Peyer's patch (tissue), 4 donors: ENCODE results near the gene GRHL3.

ENCODE experiments used
- POLR2A ChIP-seq, 2 donors: fragments of 450-650 bp; IDR thresholded peaks; one replicate each; pipeline ENCODE4 v1.5.1; 2017; ENCODE audit warnings: antibody characterized with exemption in 2 of 2, mild to moderate bottlenecking in 2 of 2, moderate library complexity in 2 of 2
- TF ChIP-seq, protein P1 (sequence below), 6 experiments: fragments of 450-650 bp in 4 of 6; fragments of 200-600 bp in 2 of 6; sonication (generic) in 1 of 6; IDR thresholded peaks; one replicate each; pipeline ENCODE4 v1.5.1; 2017 to 2019; ENCODE audit warnings: antibody characterized with exemption in 6 of 6, mild to moderate bottlenecking in 3 of 6, moderate library complexity in 1 of 6

DNA sequence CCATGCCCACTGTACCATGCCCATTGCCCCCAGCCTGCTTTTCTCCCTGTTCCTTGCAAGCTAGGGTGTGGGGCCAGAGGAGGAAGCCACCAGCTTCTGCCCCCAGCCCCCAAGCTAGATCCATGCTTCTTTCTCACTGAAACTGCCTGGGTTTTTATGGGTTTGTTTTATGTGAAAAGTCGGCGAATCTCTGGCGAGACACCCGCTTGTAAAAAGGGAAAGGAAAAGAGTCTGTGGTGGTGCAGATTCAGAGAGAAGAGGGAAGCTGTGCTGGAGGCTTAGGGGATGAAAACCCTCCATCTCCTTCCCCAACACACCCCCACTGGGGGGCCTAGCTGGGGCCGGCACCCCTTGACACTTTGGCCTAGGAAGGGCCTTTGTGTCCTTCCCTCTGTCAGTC is 26.2 kb downstream of the GRHL3 start:
- TF ChIP-seq, protein P1, sequence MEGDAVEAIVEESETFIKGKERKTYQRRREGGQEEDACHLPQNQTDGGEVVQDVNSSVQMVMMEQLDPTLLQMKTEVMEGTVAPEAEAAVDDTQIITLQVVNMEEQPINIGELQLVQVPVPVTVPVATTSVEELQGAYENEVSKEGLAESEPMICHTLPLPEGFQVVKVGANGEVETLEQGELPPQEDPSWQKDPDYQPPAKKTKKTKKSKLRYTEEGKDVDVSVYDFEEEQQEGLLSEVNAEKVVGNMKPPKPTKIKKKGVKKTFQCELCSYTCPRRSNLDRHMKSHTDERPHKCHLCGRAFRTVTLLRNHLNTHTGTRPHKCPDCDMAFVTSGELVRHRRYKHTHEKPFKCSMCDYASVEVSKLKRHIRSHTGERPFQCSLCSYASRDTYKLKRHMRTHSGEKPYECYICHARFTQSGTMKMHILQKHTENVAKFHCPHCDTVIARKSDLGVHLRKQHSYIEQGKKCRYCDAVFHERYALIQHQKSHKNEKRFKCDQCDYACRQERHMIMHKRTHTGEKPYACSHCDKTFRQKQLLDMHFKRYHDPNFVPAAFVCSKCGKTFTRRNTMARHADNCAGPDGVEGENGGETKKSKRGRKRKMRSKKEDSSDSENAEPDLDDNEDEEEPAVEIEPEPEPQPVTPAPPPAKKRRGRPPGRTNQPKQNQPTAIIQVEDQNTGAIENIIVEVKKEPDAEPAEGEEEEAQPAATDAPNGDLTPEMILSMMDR (IDR thresholded peaks at IDR 0.05) = no peak
- no peak for TF ChIP-seq POLR2A (IDR thresholded peaks at IDR 0.05)
